ENCODE measurements around the gene CREBRF.
A peak's percentile ranks its signal among the peaks of the same experiment; 100 is the strongest.

The CREBRF gene

GRCh38 chr5:173158366-173158765 lies 102.2 kb downstream of the CREBRF start:
- DNase-seq (ENCODE audit: low read depth), result no peak

- no peak for DNase-seq (ENCODE audit: low read depth)
Observed at GRCh38 chr5:173159256-173159655, 103.1 kb downstream of the CREBRF start.

- DNase-seq (ENCODE audit: low read depth), result no peak
Observed at GRCh38 chr5:173161148-173161547, 105.0 kb downstream of the CREBRF start.

GRCh38 chr5:173163219-173163618 lies 107.1 kb downstream of the CREBRF start:
- DNase-seq (ENCODE audit: low read depth), result peak; percentile 10

GRCh38 chr5:173165177-173166016 lies 109.2 kb downstream of the CREBRF start:
- DNase-seq (ENCODE audit: low read depth), result no peak

GRCh38 chr5:173172166-173172565 lies 116.0 kb downstream of the CREBRF start:
- no peak for DNase-seq (ENCODE audit: low read depth)

- no peak for DNase-seq (ENCODE audit: low read depth)
Observed at GRCh38 chr5:173175523-173175922, 119.4 kb downstream of the CREBRF start.

GRCh38 chr5:173178369-173178910 lies 122.3 kb downstream of the CREBRF start:
- DNase-seq (ENCODE audit: low read depth), result no peak

GRCh38 chr5:173180331-173180730 lies 124.2 kb downstream of the CREBRF start:
- DNase-seq (ENCODE audit: low read depth), result peak; percentile 30

GRCh38 chr5:173187054-173187743 lies 131.0 kb downstream of the CREBRF start:
- no peak for DNase-seq (ENCODE audit: low read depth)

GRCh38 chr5:173188280-173188679 lies 132.1 kb downstream of the CREBRF start:
- DNase-seq (ENCODE audit: low read depth), result no peak
